Neural cell (in vitro differentiated cells): Measurements from ENCODE around the gene FGD4. TPM values are rescaled to one million over a fixed set of nuclear protein-coding genes. Genes with fewer than 3 reads are reported as not detected.

Experiments
- H2AFZ ChIP-seq: fragments of 200-600, 300-800 bp; sonication (generic), shearing (Covaris generic); 2 replicates; pipeline ENCODE4 v1.6.0; 2014; ENCODE audit warnings: low read depth, mild to moderate bottlenecking, antibody characterized with exemption, low read length, moderate library complexity
- H3F3A ChIP-seq: fragments of 200-600 bp; shearing (Covaris generic); 2 replicates; pipeline ENCODE4 v1.6.1; 2016; ENCODE audit warnings: mild to moderate bottlenecking, moderate library complexity, mixed read lengths, antibody characterized with exemption, low read length; ENCODE audit not compliant: insufficient read depth, poor library complexity, severe bottlenecking
- H3K27ac ChIP-seq: fragments of 200-600, 300-800 bp; sonication (generic), shearing (Covaris generic); 2 replicates; pipeline ENCODE4 v1.5.1; 2014; ENCODE audit warnings: mild to moderate bottlenecking, low read length, moderate library complexity
- H3K27me3 ChIP-seq: fragments of 300-800, 200-600 bp; sonication (generic), shearing (Covaris generic); 2 replicates; pipeline ENCODE4 v1.6.0; 2014; ENCODE audit warnings: mild to moderate bottlenecking, low read depth, low read length, moderate library complexity; ENCODE audit not compliant: insufficient read depth
- H3K36me3 ChIP-seq: fragments of 300-800, 200-600 bp; sonication (generic), shearing (Covaris generic); 2 replicates; pipeline ENCODE4 v1.5.1; 2014; ENCODE audit warnings: mild to moderate bottlenecking, antibody characterized with exemption, low read length, moderate library complexity; ENCODE audit not compliant: insufficient read depth
- H3K4me2 ChIP-seq: fragments of 300-800, 200-600 bp; sonication (generic), shearing (Covaris generic); 2 replicates; pipeline ENCODE4 v1.6.0; 2014; ENCODE audit warnings: mild to moderate bottlenecking, low read length
- H3K4me3 ChIP-seq: fragments of 300-800, 200-600 bp; sonication (generic), shearing (Covaris generic); 2 replicates; pipeline ENCODE4 v1.5.1; 2014; ENCODE audit warnings: mild to moderate bottlenecking, low read length, moderate library complexity
- H3K79me2 ChIP-seq: fragments of 200-600 bp; shearing (Covaris generic); replicated peaks from 2 replicates; pipeline ENCODE4 v1.6.0; 2014; ENCODE audit warnings: mild to moderate bottlenecking, low read length, moderate library complexity; ENCODE audit not compliant: insufficient read depth
- H3K9ac ChIP-seq: fragments of 300-800, 200-600 bp; sonication (generic), shearing (Covaris generic); 2 replicates; pipeline ENCODE4 v1.6.1; 2016; ENCODE audit warnings: mild to moderate bottlenecking, low read length, mixed read lengths
- H3K9me2 ChIP-seq: fragments of 200-600 bp; shearing (Covaris generic); 2 replicates; pipeline ENCODE4 v1.6.1; 2016; ENCODE audit warnings: mild to moderate bottlenecking, low read length, mixed read lengths; ENCODE audit not compliant: insufficient read depth
- H3K9me3 ChIP-seq: fragments of 200-600, 300-800 bp; sonication (generic), shearing (Covaris generic); 2 replicates; pipeline ENCODE4 v1.6.1; 2016; ENCODE audit warnings: mild to moderate bottlenecking, mixed run types, low read length, moderate library complexity, mixed read lengths
- H4K20me1 ChIP-seq: fragments of 200-600 bp; shearing (Covaris generic); 2 replicates; pipeline ENCODE4 v1.6.1; 2016; ENCODE audit warnings: mild to moderate bottlenecking, mixed run types; ENCODE audit not compliant: insufficient read depth
- EP300 ChIP-seq: fragments of 450-650 bp; conservative IDR thresholded peaks from 2 replicates; pipeline ENCODE4 v1.6.1; 2014; ENCODE audit warnings: antibody characterized with exemption, mild to moderate bottlenecking, moderate library complexity; ENCODE audit not compliant: poor library complexity, severe bottlenecking
- EZH2 ChIP-seq: fragments of 200-600, 300-800 bp; shearing (Covaris generic), sonication (generic); IDR thresholded peaks from 2 replicates; pipeline ENCODE4 v1.6.1; 2014; ENCODE audit warnings: antibody characterized with exemption, low read length, borderline replicate concordance, mild to moderate bottlenecking; ENCODE audit not compliant: insufficient read depth, poor library complexity, severe bottlenecking
- MXI1 ChIP-seq: fragments of 450-650 bp; conservative IDR thresholded peaks from 2 replicates; pipeline ENCODE4 v1.6.1; 2014; ENCODE audit warnings: antibody characterized with exemption, mild to moderate bottlenecking; ENCODE audit not compliant: poor library complexity, severe bottlenecking
- POLR2AphosphoS5 ChIP-seq: IDR thresholded peaks from 2 replicates; pipeline ENCODE4 v1.6.1; 2012
- RAD21 ChIP-seq: fragments of 450-650 bp; conservative IDR thresholded peaks from 2 replicates; pipeline ENCODE4 v1.6.1; 2014; ENCODE audit warnings: antibody characterized with exemption, mild to moderate bottlenecking, moderate library complexity
- REST ChIP-seq: IDR thresholded peaks from 2 replicates; pipeline ENCODE4 v1.6.1; 2012; ENCODE audit warnings: borderline replicate concordance
- SMC3 ChIP-seq: fragments of 450-650 bp; conservative IDR thresholded peaks from 2 replicates; pipeline ENCODE4 v1.6.1; 2014; ENCODE audit warnings: antibody characterized with exemption, mild to moderate bottlenecking, moderate library complexity; ENCODE audit not compliant: poor library complexity
- TAF1 ChIP-seq: IDR thresholded peaks from 2 replicates; pipeline ENCODE4 v1.6.1; 2012; ENCODE audit warnings: low read depth
- polyA plus RNA-seq: library from polyadenylated mRNA; depleted of rRNA; stranded (reverse); fragments of >200 nt; gene quantifications from 2 replicates; pipeline ENCODE4 v1.2.3, GENCODE V29; 2014
- TF ChIP-seq, protein P1 (sequence below): fragments of 450-650 bp; IDR thresholded peaks from 2 replicates; pipeline ENCODE4 v1.5.1; 2014; ENCODE audit warnings: antibody characterized with exemption, mild to moderate bottlenecking, moderate library complexity; ENCODE audit not compliant: poor library complexity, severe bottlenecking

FGD4 gene
- polyA plus RNA-seq, 1 donor from 2014 or later = 24.4 TPM

- no peaks in the 10 kb centered on the region for H3F3A ChIP-seq
These were observed 91.4 kb downstream of the FGD4 start for GRCh38 chr12:32490801-32491200.

GRCh38 chr12:32493282-32493681, 93.9 kb downstream of the FGD4 start:
- Histone ChIP-seq H4K20me1 (no peaks in the 10 kb centered on the region), H3K4me3 (no peak overlapping the region), H3K9me2 (no peaks in the 10 kb centered on the region), H3F3A (no peaks in the 10 kb centered on the region), H2AFZ (no peak overlapping the region), H3K4me2 (no peak overlapping the region), H3K27me3 (no peaks in the 10 kb centered on the region), H3K36me3 (no peaks in the 10 kb centered on the region), H3K9me3 (no peaks in the 10 kb centered on the region), H3K9ac (no peak overlapping the region), H3K27ac (no peak overlapping the region), H3K79me2 (no peaks in the 10 kb centered on the region)
- TF ChIP-seq REST (no peak), MXI1 (no peak), POLR2AphosphoS5 (no peak), TAF1 (no peak), EP300 (no peak), RAD21 (no peak), SMC3 (no peak)
- TF ChIP-seq, protein P1, sequence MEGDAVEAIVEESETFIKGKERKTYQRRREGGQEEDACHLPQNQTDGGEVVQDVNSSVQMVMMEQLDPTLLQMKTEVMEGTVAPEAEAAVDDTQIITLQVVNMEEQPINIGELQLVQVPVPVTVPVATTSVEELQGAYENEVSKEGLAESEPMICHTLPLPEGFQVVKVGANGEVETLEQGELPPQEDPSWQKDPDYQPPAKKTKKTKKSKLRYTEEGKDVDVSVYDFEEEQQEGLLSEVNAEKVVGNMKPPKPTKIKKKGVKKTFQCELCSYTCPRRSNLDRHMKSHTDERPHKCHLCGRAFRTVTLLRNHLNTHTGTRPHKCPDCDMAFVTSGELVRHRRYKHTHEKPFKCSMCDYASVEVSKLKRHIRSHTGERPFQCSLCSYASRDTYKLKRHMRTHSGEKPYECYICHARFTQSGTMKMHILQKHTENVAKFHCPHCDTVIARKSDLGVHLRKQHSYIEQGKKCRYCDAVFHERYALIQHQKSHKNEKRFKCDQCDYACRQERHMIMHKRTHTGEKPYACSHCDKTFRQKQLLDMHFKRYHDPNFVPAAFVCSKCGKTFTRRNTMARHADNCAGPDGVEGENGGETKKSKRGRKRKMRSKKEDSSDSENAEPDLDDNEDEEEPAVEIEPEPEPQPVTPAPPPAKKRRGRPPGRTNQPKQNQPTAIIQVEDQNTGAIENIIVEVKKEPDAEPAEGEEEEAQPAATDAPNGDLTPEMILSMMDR = no peak

More at GRCh38 chr12:32490801-32491200, 91.4 kb downstream of the FGD4 start:
- Histone ChIP-seq H4K20me1 (no peaks in the 10 kb centered on the region), H3K9me2 (no peaks in the 10 kb centered on the region), H3K79me2 (no peaks in the 10 kb centered on the region), H3K27me3 (no peaks in the 10 kb centered on the region), H3K36me3 (no peaks in the 10 kb centered on the region), H2AFZ (no peak overlapping the region), H3K9ac (no peak overlapping the region), H3K4me3 (no peak overlapping the region), H3K4me2 (no peak overlapping the region), H3K27ac (no peak overlapping the region), H3K9me3 (no peaks in the 10 kb centered on the region)
- no peak for TF ChIP-seq POLR2AphosphoS5
- TF ChIP-seq TAF1 = no peak
- TF ChIP-seq RAD21 = no peak
- no peak for TF ChIP-seq REST
- TF ChIP-seq MXI1 = no peak
- TF ChIP-seq EZH2 = no peak
- TF ChIP-seq, protein P1 = no peak
- TF ChIP-seq SMC3 = no peak
- TF ChIP-seq EP300 = no peak
